ENCODE results near the gene SNX11. TPM values are rescaled to one million over a fixed set of nuclear protein-coding genes. Genes with fewer than 3 reads are reported as not detected.

SNX11 gene
- total RNA-seq, 1 experiment from 2014 or later, result 40.7 TPM

- ChIA-PET CTCF (interaction anchor here (0.5 to 14.1 kb wide), 8 partner anchors 9 to 53 kb away, joined by 3 to 225 read pairs (median 6); partner anchors contain the start of gene NFE2L1), POLR2A (interaction anchor here (0.8 to 2.3 kb wide), 3 partner anchors 9 to 37 kb away, joined by 4 to 18 read pairs (median 6); partner anchors contain the start of gene NFE2L1)
- Mint-ChIP-seq H3K4me1 (ENCODE audit: low read depth, unreplicated experiment) (peaks cover 45% of the 10 kb centered on the region), H3K9me3 (ENCODE audit: unreplicated experiment) (no peaks in the 10 kb centered on the region), H3K36me3 (ENCODE audit: insufficient read depth, unreplicated experiment) (peaks cover 91% of the 10 kb centered on the region), H3K27me3 (ENCODE audit: insufficient read depth, unreplicated experiment) (no peaks in the 10 kb centered on the region), H3K4me3 (ENCODE audit: unreplicated experiment) (no peak overlapping the region), H3K27ac (ENCODE audit: unreplicated experiment) (peak overlapping the region; percentile 29)
- Histone ChIP-seq H3K4me3 (ENCODE audit: low read depth, low read length) (no peak overlapping the region), H3K27me3 (replicated peaks; ENCODE audit: control insufficient read depth, insufficient read depth, low read length) (no peaks in the 10 kb centered on the region), H3K36me3 (ENCODE audit: control insufficient read depth, insufficient read depth, low read length) (peaks cover 7% of the 10 kb centered on the region), H3K4me1 (peaks cover 15% of the 10 kb centered on the region), H3K9me3 (no peaks in the 10 kb centered on the region)
- intact Hi-C loops (cut with micrococcal nuclease; ENCODE audit: unreplicated experiment), result loop anchor here (1.0 kb wide), 1 partner anchor 16 kb away; the partner anchor contains the start of gene NFE2L1
- TF ChIP-seq CTCF (IDR thresholded peaks at IDR 0.05; ENCODE audit: insufficient read depth in 1 of 2, low read depth in 1 of 2, low read length in 1 of 2, severe bottlenecking in 1 of 2, unreplicated experiment in 1 of 2), result peak in 1 of 2 experiments; percentile 24
- DNase-seq, result no peak
- BruUV-seq (replicated peaks), result no TSS peak
Measured at GRCh38 chr17:48064638-48065037, 42.9 kb upstream of the SNX11 start.

- no peak overlapping the region for H3K4me3 Mint-ChIP-seq (ENCODE audit: unreplicated experiment)
- intact Hi-C loops (cut with micrococcal nuclease; ENCODE audit: unreplicated experiment), result no loop called here
- no peak for TF ChIP-seq CTCF (IDR thresholded peaks at IDR 0.05; ENCODE audit: insufficient read depth in 1 of 2, low read depth in 1 of 2, low read length in 1 of 2, severe bottlenecking in 1 of 2, unreplicated experiment in 1 of 2)
- H3K27ac Mint-ChIP-seq (ENCODE audit: unreplicated experiment), result no peak overlapping the region
- peaks cover 34% of the 10 kb centered on the region for H3K4me1 Mint-ChIP-seq (ENCODE audit: low read depth, unreplicated experiment)
- CTCF ChIA-PET, result interaction anchor here (0.6 to 14.1 kb wide), 5 partner anchors 14 to 96 kb away, joined by 3 to 225 read pairs (median 6); partner anchors contain the start of genes CDK5RAP3 and NFE2L1
- Histone ChIP-seq H3K9me3 (no peaks in the 10 kb centered on the region), H3K4me1 (peaks cover 15% of the 10 kb centered on the region), H3K27me3 (replicated peaks; ENCODE audit: control insufficient read depth, insufficient read depth, low read length) (no peaks in the 10 kb centered on the region), H3K4me3 (ENCODE audit: low read depth, low read length) (no peak overlapping the region), H3K36me3 (ENCODE audit: control insufficient read depth, insufficient read depth, low read length) (peaks cover 9% of the 10 kb centered on the region)
- DNase-seq, result no peak
- BruUV-seq (replicated peaks), result no TSS peak
- no peaks in the 10 kb centered on the region for H3K27me3 Mint-ChIP-seq (ENCODE audit: insufficient read depth, unreplicated experiment)
- POLR2A ChIA-PET, result interaction anchor here (0.5 to 2.9 kb wide), 3 partner anchors 18 to 86 kb away, joined by 3 to 90 read pairs (median 3); partner anchors contain the start of gene NFE2L1
- no peaks in the 10 kb centered on the region for H3K9me3 Mint-ChIP-seq (ENCODE audit: unreplicated experiment)
- H3K36me3 Mint-ChIP-seq (ENCODE audit: insufficient read depth, unreplicated experiment), result peaks cover 91% of the 10 kb centered on the region
Measured at GRCh38 chr17:48066192-48066591, 41.4 kb upstream of the SNX11 start.

- Mint-ChIP-seq H3K4me1 (ENCODE audit: low read depth, unreplicated experiment) (peaks cover 34% of the 10 kb centered on the region), H3K36me3 (ENCODE audit: insufficient read depth, unreplicated experiment) (peaks cover 91% of the 10 kb centered on the region), H3K27ac (ENCODE audit: unreplicated experiment) (no peak overlapping the region), H3K9me3 (ENCODE audit: unreplicated experiment) (no peaks in the 10 kb centered on the region), H3K4me3 (ENCODE audit: unreplicated experiment) (no peak overlapping the region), H3K27me3 (ENCODE audit: insufficient read depth, unreplicated experiment) (no peaks in the 10 kb centered on the region)
- CTCF ChIA-PET, result interaction anchor here (0.5 to 14.1 kb wide), 5 partner anchors 19 to 96 kb away, joined by 3 to 225 read pairs (median 6); partner anchors contain the start of genes CDK5RAP3 and NFE2L1
- H3K9me3 ChIP-seq, result no peaks in the 10 kb centered on the region
- intact Hi-C loops (cut with micrococcal nuclease; ENCODE audit: unreplicated experiment), result no loop called here
- no TSS peak for BruUV-seq (replicated peaks)
- DNase-seq, result no peak
- peak in 1 of 2 experiments; percentile 17 for TF ChIP-seq CTCF (IDR thresholded peaks at IDR 0.05; ENCODE audit: insufficient read depth in 1 of 2, low read depth in 1 of 2, low read length in 1 of 2, severe bottlenecking in 1 of 2, unreplicated experiment in 1 of 2)
- POLR2A ChIA-PET, result interaction anchor here (0.5 to 2.9 kb wide), 4 partner anchors 14 to 87 kb away, joined by 3 to 90 read pairs (median 3); partner anchors contain the start of gene NFE2L1
- no peak overlapping the region for H3K4me3 ChIP-seq (ENCODE audit: low read depth, low read length)
- no peaks in the 10 kb centered on the region for H3K27me3 ChIP-seq (replicated peaks; ENCODE audit: control insufficient read depth, insufficient read depth, low read length)
- H3K36me3 ChIP-seq (ENCODE audit: control insufficient read depth, insufficient read depth, low read length), result peaks cover 10% of the 10 kb centered on the region
- peaks cover 15% of the 10 kb centered on the region for H3K4me1 ChIP-seq
Measured at GRCh38 chr17:48066656-48067055, 40.9 kb upstream of the SNX11 start.
